OCI-LY7 (cell line): Measurements from ENCODE around the gene NDUFC1.

Source experiments
- CTCF ChIP-seq: fragments of 200-600 bp; sonication (generic); conservative IDR thresholded peaks from 2 replicates; pipeline ENCODE4 v1.5.1; 2014; ENCODE audit warnings: mild to moderate bottlenecking, antibody characterized with exemption, low read length, moderate library complexity, mixed read lengths
- EZH2phosphoT487 ChIP-seq: fragments of 200-600 bp; sonication (generic); IDR thresholded peaks from 2 replicates; pipeline ENCODE4 v1.6.1; 2018; ENCODE audit warnings: low read depth, borderline replicate concordance, mild to moderate bottlenecking, mixed run types, antibody characterized with exemption, low read length, moderate library complexity, mixed read lengths

DNA sequence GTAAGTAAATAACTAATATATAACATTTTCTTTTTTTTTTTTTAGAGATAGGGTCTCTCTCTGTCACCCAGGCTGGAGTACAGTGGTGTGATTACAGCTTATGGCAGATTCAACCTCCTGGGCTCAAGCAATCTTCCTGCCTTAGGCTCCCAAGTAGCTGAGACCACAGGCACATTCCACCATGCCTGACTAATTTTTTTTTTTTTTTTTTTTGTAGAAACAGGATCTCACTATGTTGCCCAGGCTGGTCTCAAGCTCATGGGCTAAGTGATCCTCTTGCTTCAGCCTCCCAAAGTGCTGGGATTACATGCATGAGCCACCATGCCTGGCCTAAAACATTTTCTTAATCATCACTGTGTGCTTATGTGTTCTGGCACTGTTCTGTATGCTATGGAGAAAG, 55.0 kb downstream of the NDUFC1 start:
- no peak for TF ChIP-seq CTCF
- no peak for TF ChIP-seq EZH2phosphoT487
